Hepatocyte (in vitro differentiated cells): ENCODE measurements around the gene ARHGAP30.

ENCODE experiments used
- EZH2phosphoT487 ChIP-seq: fragments of 200-600 bp; sonication (generic); IDR thresholded peaks from one replicate; pipeline ENCODE4 v1.6.1; 2018; ENCODE audit warnings: antibody characterized with exemption, mild to moderate bottlenecking, low read depth, moderate library complexity; ENCODE audit not compliant: unreplicated experiment, severe bottlenecking
- TF ChIP-seq, protein P1 (sequence below): fragments of 200-600 bp; sonication (generic); IDR thresholded peaks from 2 replicates; pipeline ENCODE4 v1.5.1; 2016; ENCODE audit warnings: antibody characterized with exemption, mild to moderate bottlenecking; ENCODE audit not compliant: poor library complexity

DNA sequence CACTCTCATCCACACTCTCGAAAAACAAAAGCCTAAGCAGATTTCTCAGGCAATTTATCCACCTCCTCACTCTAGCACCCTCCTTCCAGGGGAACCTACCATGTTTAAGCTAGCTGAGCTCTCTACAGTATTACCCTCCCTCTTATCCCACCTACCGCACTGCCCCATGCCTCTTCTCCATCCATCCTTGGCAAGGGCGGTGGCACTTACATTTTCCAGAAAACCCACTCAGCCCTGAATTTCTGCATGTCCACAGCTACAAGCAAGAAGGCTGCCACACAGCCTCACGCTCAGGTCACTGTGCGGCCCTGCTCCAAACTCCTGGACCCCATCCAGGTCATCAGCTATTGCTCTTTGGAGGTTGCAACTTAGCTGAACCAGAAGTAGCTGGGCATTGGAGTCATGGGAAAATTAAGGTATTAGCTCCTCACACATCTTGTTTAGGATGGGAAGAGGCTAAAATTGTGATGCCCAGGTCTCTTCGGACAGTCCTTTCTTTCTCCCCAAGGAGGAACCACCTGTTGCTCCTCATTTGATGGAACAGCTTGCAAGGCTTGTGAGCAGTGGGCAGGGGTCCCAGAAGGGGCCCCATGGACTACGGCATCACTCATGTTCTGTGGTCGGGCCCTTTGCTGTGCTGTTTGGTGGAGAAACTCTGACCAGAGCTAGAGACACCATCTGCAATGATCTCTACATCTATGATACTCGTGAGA is 29.6 kb upstream of the ARHGAP30 start:
- TF ChIP-seq, protein P1, sequence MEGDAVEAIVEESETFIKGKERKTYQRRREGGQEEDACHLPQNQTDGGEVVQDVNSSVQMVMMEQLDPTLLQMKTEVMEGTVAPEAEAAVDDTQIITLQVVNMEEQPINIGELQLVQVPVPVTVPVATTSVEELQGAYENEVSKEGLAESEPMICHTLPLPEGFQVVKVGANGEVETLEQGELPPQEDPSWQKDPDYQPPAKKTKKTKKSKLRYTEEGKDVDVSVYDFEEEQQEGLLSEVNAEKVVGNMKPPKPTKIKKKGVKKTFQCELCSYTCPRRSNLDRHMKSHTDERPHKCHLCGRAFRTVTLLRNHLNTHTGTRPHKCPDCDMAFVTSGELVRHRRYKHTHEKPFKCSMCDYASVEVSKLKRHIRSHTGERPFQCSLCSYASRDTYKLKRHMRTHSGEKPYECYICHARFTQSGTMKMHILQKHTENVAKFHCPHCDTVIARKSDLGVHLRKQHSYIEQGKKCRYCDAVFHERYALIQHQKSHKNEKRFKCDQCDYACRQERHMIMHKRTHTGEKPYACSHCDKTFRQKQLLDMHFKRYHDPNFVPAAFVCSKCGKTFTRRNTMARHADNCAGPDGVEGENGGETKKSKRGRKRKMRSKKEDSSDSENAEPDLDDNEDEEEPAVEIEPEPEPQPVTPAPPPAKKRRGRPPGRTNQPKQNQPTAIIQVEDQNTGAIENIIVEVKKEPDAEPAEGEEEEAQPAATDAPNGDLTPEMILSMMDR: no peak
- no peak for TF ChIP-seq EZH2phosphoT487
